Mucosa of rectum (tissue), 2 donors: ENCODE results near the gene APBA2.
"Not testable (repeated sequence)": the region's sequence is repeated elsewhere in the genome, so short reads cannot be mapped to it uniquely, and the experiment has no call there.

Experiments
- H3K27ac ChIP-seq, 2 donors: one replicate each; pipeline ENCODE4 v1.7.0; 2013; ENCODE audit warnings: inconsistent platforms in 2 of 2, low read depth in 2 of 2, low read length in 2 of 2
- H3K27me3 ChIP-seq, 2 donors: one replicate each; pipeline ENCODE4 v1.7.0; 2013; ENCODE audit warnings: low read length in 2 of 2; ENCODE audit not compliant: control insufficient read depth in 2 of 2, insufficient read depth in 2 of 2
- H3K36me3 ChIP-seq, 2 donors: one replicate each; pipeline ENCODE4 v1.7.0; 2013; ENCODE audit warnings: low read length in 2 of 2; ENCODE audit not compliant: control insufficient read depth in 2 of 2, insufficient read depth in 2 of 2
- H3K4me1 ChIP-seq, 2 donors: one replicate each; pipeline ENCODE4 v1.7.0; 2013; ENCODE audit warnings: low read length in 2 of 2, mild to moderate bottlenecking in 1 of 2; ENCODE audit not compliant: control insufficient read depth in 2 of 2, insufficient read depth in 2 of 2
- H3K4me3 ChIP-seq, 2 donors: one replicate each; pipeline ENCODE4 v1.7.0; 2013; ENCODE audit warnings: low read length in 2 of 2
- H3K9ac ChIP-seq, 2 donors: one replicate each; pipeline ENCODE4 v1.7.0; 2013; ENCODE audit warnings: low read length in 2 of 2, low read depth in 1 of 2, mild to moderate bottlenecking in 1 of 2
- H3K9me3 ChIP-seq, 2 donors: one replicate each; pipeline ENCODE4 v1.7.0; 2013; ENCODE audit warnings: low read length in 2 of 2; ENCODE audit not compliant: control insufficient read depth in 2 of 2
- donor health status: healthy.
- donor health status: Normal muscosa, but diverticular disease.

APBA2 gene

DNA sequence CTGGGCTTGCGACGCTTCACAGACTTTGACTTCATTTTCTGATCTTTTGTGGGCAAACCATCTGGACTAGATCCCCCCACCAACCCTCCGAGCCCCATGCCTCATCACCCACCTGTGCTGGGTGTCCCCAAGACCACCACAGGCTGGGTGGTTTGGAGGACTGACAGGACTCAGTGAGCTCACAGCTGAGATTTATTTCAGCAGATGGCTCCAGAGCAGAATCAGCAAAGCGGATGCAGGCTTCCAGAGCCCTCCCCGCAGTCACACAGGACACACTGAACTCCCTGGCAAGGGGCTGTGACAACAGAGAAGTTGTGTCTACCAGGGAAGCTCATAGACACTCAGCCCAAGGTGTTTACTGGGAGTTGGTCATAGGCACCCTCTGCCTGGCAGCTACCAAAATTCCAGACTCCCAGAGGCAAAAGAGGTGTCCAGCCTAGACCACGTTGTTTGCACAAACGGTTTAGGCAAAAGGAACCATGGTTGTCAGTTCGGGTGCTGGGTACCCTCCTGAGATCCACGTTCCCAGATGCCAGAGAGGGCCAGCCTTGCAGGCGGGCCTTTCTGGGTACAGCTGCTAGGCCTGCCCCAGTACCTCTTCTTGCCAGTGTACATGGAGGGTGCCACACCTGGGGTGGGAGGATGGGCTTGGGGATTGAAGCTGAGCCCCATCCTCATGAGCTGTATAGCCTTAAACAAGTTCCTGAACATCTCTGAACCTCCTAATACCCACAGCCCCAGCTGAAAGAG is 213.5 kb downstream of the APBA2 start:
- Histone ChIP-seq H3K4me1 (no peaks in the 10 kb centered on the region), H3K9me3 (no peaks in the 10 kb centered on the region), H3K27ac (no peak overlapping the region), H3K27me3 (no peaks in the 10 kb centered on the region), H3K4me3 (no peak overlapping the region), H3K9ac (no peak overlapping the region), H3K36me3 (no peaks in the 10 kb centered on the region)

DNA sequence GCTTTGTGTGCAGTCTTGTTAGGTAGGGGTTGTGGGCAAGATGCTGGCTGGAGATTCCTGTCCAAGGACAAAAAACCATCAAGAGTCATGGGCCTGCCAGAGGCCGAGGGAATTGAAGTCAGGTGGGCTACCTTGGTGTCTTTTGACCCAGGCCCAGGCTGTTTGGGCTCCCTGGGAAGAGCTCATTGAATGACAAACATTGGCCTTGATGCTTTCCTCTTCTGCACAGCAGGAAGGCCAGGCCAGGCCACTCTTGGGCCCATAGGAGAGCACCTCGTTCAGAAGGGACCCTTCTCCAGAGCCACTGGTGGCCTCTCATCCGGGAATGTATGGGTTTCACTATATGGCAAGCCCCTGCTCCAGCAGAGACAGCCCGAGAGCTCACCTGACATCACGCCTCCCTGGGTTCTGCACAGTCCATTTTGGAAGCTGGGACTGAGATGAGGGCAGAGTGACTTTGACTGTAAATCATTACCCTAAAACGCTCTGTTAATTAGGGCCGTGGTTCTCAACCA is 214.8 kb downstream of the APBA2 start:
- Histone ChIP-seq H3K27ac (no peak overlapping the region), H3K36me3 (no peaks in the 10 kb centered on the region), H3K9ac (no peak overlapping the region), H3K9me3 (no peaks in the 10 kb centered on the region), H3K27me3 (no peaks in the 10 kb centered on the region), H3K4me3 (no peak overlapping the region), H3K4me1 (no peaks in the 10 kb centered on the region)

DNA sequence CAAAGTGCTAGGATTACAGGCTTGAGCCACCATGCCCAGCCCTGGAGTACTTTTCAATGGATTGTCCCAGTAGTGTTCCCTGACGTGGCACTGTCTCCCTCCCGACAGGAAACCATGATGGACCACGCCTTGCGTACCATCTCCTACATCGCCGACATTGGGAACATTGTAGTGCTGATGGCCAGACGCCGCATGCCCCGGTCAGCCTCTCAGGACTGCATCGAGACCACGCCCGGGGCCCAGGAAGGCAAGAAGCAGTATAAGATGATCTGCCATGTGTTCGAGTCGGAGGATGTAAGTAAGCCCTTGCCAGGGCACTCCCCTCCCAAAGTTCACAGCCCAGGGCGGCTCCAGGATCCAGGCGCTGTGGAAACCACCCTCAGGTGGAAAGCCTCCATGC is 215.7 kb downstream of the APBA2 start:
- no peaks in the 10 kb centered on the region for H3K27me3 ChIP-seq
- H3K9ac ChIP-seq: no peak overlapping the region
- H3K4me3 ChIP-seq: no peak overlapping the region
- no peaks in the 10 kb centered on the region for H3K4me1 ChIP-seq
- no peak overlapping the region for H3K27ac ChIP-seq
- H3K9me3 ChIP-seq: no peaks in the 10 kb centered on the region
- no peaks in the 10 kb centered on the region for H3K36me3 ChIP-seq

DNA sequence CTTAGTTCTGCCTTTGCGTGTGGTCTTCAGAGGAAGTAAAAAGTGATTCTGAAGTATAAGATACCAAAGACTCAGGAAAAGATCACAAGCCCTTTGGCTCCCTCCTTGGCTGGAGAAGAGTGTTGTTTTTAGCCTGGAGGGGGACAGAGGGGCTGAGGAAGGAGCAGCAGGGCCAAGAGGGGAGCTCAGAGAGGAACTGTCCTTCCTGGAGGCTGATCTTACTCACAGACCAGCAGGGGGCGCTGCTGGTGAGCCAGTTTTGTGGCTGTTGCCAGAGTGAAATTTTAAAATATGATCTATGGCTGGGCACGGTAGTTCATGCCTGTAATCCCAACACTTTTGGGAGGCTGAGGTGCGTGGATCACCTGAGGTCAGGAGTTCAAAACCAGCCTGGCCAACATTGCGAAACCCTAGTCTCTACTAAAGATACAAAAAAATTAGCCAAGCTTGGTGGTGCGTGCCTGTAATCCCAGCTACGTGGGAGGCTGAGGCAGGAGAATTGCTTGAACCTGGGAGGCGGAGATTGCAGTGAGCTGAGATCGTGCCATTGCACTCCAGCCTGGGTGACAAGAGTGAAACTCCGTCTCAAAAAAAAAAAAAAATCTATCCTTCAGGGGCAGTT is 216.5 kb downstream of the APBA2 start:
- not testable (repeated sequence) for H3K4me3 ChIP-seq, H3K36me3 ChIP-seq

DNA sequence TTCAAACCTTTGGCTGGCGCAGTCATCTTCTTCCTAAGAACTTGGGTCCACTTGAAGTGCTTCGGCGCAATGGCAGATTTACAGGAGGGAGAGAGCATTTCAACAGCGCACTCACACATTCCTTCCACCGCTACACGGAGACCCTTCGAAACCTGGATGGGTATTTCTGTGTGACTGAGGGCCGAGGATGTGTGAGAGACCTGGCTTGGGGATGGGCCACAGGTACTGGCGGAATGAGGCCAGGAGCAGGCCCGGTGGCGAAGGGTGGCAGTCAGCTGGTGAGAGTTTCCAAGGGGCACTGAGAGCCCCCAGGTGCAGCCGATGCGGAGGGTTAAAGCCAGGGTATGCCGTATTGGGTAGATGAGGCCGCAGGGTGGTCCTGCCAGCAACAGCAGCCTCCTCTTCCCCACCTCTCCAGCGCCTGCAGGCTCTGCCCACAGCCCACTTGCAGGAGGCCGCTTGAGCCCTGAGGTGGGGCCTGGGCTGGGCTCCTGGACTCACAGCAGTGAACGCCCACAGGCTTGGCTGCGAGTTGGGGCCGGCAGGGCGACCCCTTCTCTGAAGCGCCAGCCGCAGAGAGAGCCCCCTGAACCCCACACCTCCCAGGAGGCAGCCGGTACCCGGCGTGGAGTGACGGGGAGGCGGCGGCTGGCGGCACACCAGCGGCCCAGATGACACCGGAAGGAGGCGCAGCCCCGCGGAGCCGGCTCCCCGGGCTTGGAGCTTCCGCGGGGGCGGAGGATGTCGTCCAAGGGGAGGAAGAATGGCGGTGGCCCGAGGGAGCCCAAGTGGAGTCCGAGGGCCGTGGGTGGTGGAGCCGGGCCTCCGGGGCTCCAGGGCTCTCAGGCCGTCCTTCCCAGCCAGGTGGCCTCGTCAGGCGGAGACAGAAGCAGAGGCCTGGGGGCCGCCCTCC is 217.4 kb downstream of the APBA2 start:
- Histone ChIP-seq H3K9ac (no peak overlapping the region), H3K27me3 (no peaks in the 10 kb centered on the region), H3K9me3 (no peaks in the 10 kb centered on the region), H3K36me3 (no peaks in the 10 kb centered on the region), H3K27ac (no peak overlapping the region), H3K4me1 (no peaks in the 10 kb centered on the region), H3K4me3 (no peak overlapping the region)

More for the DNA sequence above, 216.5 kb downstream of the APBA2 start:
- not testable (repeated sequence) for H3K4me1 ChIP-seq, H3K9ac ChIP-seq, H3K27me3 ChIP-seq, H3K9me3 ChIP-seq, H3K27ac ChIP-seq

DNA sequence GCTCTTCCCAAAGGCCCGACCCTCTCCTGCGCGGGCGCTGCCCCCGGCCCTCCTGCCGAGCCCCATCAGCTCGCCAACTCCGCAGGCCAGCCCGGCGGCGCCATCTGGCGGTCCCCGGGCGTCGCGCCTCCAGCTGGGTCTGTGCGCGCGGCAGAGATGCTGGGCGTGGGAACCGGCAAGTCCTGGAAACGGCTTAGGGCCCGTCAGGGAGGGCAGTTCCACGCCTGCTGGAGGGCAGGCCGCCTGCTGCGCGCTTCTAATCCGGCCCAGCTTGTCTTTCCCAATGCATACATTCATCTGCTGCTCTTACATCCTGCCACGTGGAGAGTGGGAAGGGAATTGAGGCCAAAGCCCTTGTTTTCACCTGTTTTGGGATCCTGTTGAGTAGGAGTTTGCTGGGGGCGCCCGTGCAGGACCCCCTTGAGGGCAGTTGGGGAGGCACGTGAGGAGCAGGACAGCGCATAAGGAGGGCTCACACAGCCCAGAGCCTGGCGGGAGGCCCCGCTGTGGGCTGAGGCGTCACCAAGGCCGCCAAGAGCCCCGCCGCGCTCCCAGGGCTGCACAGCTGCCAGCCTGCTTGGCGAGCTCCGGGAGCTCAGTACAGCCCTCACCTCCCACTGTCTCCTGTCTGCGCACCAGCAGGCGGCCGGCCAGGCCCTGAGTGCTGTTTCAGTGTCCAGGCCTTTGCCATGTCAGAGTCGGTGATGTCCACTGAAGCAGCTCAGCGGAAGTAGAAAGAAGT is 218.2 kb downstream of the APBA2 start:
- no peaks in the 10 kb centered on the region for H3K27me3 ChIP-seq
- no peak overlapping the region for H3K27ac ChIP-seq
- no peaks in the 10 kb centered on the region for H3K36me3 ChIP-seq
- H3K4me1 ChIP-seq: no peaks in the 10 kb centered on the region
- H3K4me3 ChIP-seq: no peak overlapping the region
- no peaks in the 10 kb centered on the region for H3K9me3 ChIP-seq
- H3K9ac ChIP-seq: no peak overlapping the region

DNA sequence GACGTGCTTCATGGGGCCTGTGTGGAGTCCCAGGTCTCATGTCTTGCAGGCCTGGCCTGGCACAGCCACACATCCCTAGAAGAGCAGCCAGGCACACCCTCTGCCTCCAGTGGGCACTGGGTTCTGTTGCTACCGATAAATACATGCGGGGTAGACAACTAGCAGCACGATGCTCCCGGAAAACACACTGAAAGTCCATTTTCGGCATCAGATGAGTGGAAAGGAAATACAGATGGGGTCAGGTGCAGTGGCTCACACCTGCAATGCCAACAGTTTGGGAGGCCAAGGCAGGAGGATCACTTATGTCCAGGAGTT is 218.7 kb downstream of the APBA2 start:
- Histone ChIP-seq H3K27me3 (no peaks in the 10 kb centered on the region), H3K36me3 (no peaks in the 10 kb centered on the region), H3K9me3 (no peaks in the 10 kb centered on the region), H3K4me1 (no peaks in the 10 kb centered on the region), H3K27ac (no peak overlapping the region), H3K9ac (no peak overlapping the region), H3K4me3 (no peak overlapping the region)

DNA sequence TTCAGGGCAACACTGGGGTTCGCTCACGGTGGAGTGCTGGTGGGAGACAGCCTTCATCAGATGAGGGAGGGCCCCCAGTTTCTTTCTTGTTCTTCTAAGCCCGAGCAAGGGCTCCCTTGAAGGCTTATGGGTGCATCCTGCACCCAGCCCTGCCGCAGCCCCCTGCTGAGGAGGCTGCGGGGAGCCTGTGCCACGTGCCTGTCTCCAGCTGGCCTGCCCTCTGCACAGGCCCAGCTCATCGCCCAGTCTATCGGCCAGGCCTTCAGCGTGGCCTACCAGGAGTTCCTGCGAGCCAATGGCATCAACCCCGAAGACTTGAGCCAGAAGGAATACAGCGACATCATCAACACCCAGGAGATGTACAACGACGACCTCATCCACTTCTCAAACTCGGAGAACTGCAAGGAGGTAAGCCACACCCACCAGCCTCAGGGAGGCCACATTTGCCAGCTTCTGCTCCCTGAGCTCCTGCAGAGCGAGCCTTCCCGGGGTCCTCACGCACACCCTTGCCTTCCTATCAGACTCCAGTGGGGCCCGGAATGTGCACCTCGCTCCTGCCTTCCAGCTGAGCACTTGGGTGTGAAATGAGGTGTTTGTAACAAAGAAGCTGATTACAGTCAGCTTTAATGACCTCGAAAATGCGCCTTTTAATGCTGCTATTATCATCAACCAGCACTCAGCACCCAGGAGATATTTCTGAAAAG is 219.5 kb downstream of the APBA2 start:
- Histone ChIP-seq H3K27ac (no peak overlapping the region), H3K27me3 (no peaks in the 10 kb centered on the region), H3K4me1 (no peaks in the 10 kb centered on the region), H3K4me3 (no peak overlapping the region), H3K9ac (no peak overlapping the region), H3K36me3 (no peaks in the 10 kb centered on the region), H3K9me3 (no peaks in the 10 kb centered on the region)

DNA sequence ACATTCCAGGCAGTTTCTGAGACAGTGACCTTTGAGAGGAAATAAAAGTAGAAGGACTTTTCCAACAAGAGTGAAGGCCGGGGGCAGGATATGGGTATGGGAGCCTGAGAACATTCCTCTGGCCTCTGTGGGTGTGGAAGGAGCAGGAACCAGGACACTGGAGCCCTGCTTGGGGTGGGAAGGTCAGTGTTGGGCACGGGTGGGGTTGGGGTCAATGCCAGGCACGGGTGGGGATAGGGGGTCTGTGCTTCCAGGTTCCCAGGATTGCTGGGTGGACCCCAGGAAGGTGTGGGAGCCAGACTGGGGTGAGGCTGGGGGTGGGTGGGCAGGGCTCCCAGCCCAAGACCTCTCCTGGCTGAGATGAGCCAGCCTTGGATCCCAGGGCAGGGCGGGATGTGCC is 220.3 kb downstream of the APBA2 start:
- Histone ChIP-seq H3K9ac (no peak overlapping the region), H3K9me3 (no peaks in the 10 kb centered on the region), H3K36me3 (no peaks in the 10 kb centered on the region), H3K27me3 (no peaks in the 10 kb centered on the region), H3K4me1 (no peaks in the 10 kb centered on the region), H3K27ac (no peak overlapping the region), H3K4me3 (no peak overlapping the region)
